ENCODE results near the gene ZFP62. TPM values are rescaled to one million over a fixed set of nuclear protein-coding genes. Genes with fewer than 3 reads are reported as not detected.
A peak's percentile ranks its signal among the peaks of the same experiment; 100 is the strongest.
"Not testable (repeated sequence)": the region's sequence is repeated elsewhere in the genome, so short reads cannot be mapped to it uniquely, and the experiment has no call there.

Gene ZFP62
- polyA plus RNA-seq, 3 donors: 67.6 to 70.6 (median 69.2) TPM

GRCh38 chr5:180831139-180832093 is 29.7 kb downstream of the ZFP62 start:
- peak in 1 of 3 donors; percentile 63 for DNase-seq (ENCODE audit: low read depth in 3 of 3, low spot score in 2 of 3)

- no peak for DNase-seq (ENCODE audit: low read depth in 3 of 3, low spot score in 2 of 3)
These were observed 30.6 kb downstream of the ZFP62 start for GRCh38 chr5:180830253-180831138.

- DNase-seq (ENCODE audit: low read depth in 3 of 3, low spot score in 2 of 3): no peak
These were observed 31.4 kb downstream of the ZFP62 start for GRCh38 chr5:180829726-180830125.

- DNase-seq (ENCODE audit: low read depth in 3 of 3, low spot score in 2 of 3): not testable (repeated sequence)
These were observed 32.1 kb downstream of the ZFP62 start for GRCh38 chr5:180828756-180829531.

- not testable (repeated sequence) for DNase-seq (ENCODE audit: low read depth in 3 of 3, low spot score in 2 of 3)
These were observed 33.7 kb downstream of the ZFP62 start for GRCh38 chr5:180827374-180827773.

GRCh38 chr5:180825768-180826525 is 35.1 kb downstream of the ZFP62 start:
- DNase-seq (ENCODE audit: low read depth in 3 of 3, low spot score in 2 of 3): no peak

GRCh38 chr5:180824630-180825476 is 36.2 kb downstream of the ZFP62 start:
- no peak for DNase-seq (ENCODE audit: low read depth in 3 of 3, low spot score in 2 of 3)

GRCh38 chr5:180823940-180824629 is 37.0 kb downstream of the ZFP62 start:
- no peak for DNase-seq (ENCODE audit: low read depth in 3 of 3, low spot score in 2 of 3)

- DNase-seq (ENCODE audit: low read depth in 3 of 3, low spot score in 2 of 3): no peak
These were observed 37.7 kb downstream of the ZFP62 start for GRCh38 chr5:180823346-180823745.

- no peak for DNase-seq (ENCODE audit: low read depth in 3 of 3, low spot score in 2 of 3)
These were observed 39.5 kb downstream of the ZFP62 start for GRCh38 chr5:180821538-180821937.

- no peak for DNase-seq (ENCODE audit: low read depth in 3 of 3, low spot score in 2 of 3)
These were observed 40.2 kb downstream of the ZFP62 start for GRCh38 chr5:180820788-180821321.

- no peak for DNase-seq (ENCODE audit: low read depth in 3 of 3, low spot score in 2 of 3)
These were observed 42.3 kb downstream of the ZFP62 start for GRCh38 chr5:180818677-180819341.

- no peak for DNase-seq (ENCODE audit: low read depth in 3 of 3, low spot score in 2 of 3)
These were observed 43.0 kb downstream of the ZFP62 start for GRCh38 chr5:180817893-180818674.

GRCh38 chr5:180816608-180817534 is 44.2 kb downstream of the ZFP62 start:
- no peak for DNase-seq (ENCODE audit: low read depth in 3 of 3, low spot score in 2 of 3)

GRCh38 chr5:180815293-180815917 is 45.7 kb downstream of the ZFP62 start:
- no peak for DNase-seq (ENCODE audit: low read depth in 3 of 3, low spot score in 2 of 3)

All from right renal cortex interstitium (tissue), 3 donors.